Esophagus muscularis mucosa (tissue), 4 donors: Measurements from ENCODE around the gene ADCYAP1R1. TPM values are rescaled to one million over a fixed set of nuclear protein-coding genes. Genes with fewer than 3 reads are reported as not detected.

Source experiments
- DNase-seq: peaks from one replicate; pipeline ENCODE4 v3.0.0-alpha.2; 2017; ENCODE audit errors: extremely low spot score
- H3K27ac ChIP-seq, 4 donors: fragments of 200-600 bp; sonication (generic); replicated peaks in 1 of 4; 1 replicate in 3 of 4; 2 replicates in 1 of 4; pipeline ENCODE4 v1.5.1; 2016 to 2019; ENCODE audit warnings: mild to moderate bottlenecking in 1 of 4
- H3K27me3 ChIP-seq, 4 donors: fragments of 200-600 bp; sonication (generic); one replicate each; pipeline versions ENCODE4 v1.5.1 to v1.6.0; 2016 to 2019
- H3K36me3 ChIP-seq, 4 donors: fragments of 200-600 bp; sonication (generic); one replicate each; pipeline ENCODE4 v1.5.1; 2016 to 2019
- H3K4me1 ChIP-seq, 4 donors: fragments of 200-600 bp; sonication (generic); one replicate each; pipeline ENCODE4 v1.5.1; 2016 to 2019
- H3K4me3 ChIP-seq, 4 donors: fragments of 200-600 bp; sonication (generic); 1 replicate in 2 of 4; 2 replicates in 2 of 4; pipeline ENCODE4 v1.5.1; 2016 to 2019; ENCODE audit warnings: mild to moderate bottlenecking in 4 of 4, moderate library complexity in 1 of 4
- H3K9me3 ChIP-seq, 4 donors: fragments of 200-600 bp; sonication (generic); 1 replicate in 3 of 4; 2 replicates in 1 of 4; pipeline ENCODE4 v1.5.1; 2016 to 2019
- CTCF ChIP-seq, 3 experiments: fragments of 200-600 bp in 2 of 3; fragments of 450-650 bp in 1 of 3; sonication (generic) in 2 of 3; IDR thresholded peaks; one replicate each; pipeline ENCODE4 v1.5.1; 2017 to 2019; ENCODE audit warnings: antibody characterized with exemption in 3 of 3, mild to moderate bottlenecking in 2 of 3, moderate library complexity in 1 of 3
- EP300 ChIP-seq: sonication (generic); formaldehyde crosslinking; IDR thresholded peaks from one replicate; pipeline ENCODE4 v1.6.1; 2017; ENCODE audit warnings: antibody characterized with exemption
- POLR2A ChIP-seq: fragments of 450-650 bp; IDR thresholded peaks from one replicate; pipeline ENCODE4 v1.6.1; 2017; ENCODE audit warnings: antibody characterized with exemption, moderate library complexity, mild to moderate bottlenecking, low read depth
- POLR2AphosphoS5 ChIP-seq, 2 donors: sonication (generic); formaldehyde crosslinking; IDR thresholded peaks; one replicate each; pipeline ENCODE4 v1.6.1; 2017; ENCODE audit warnings: antibody characterized with exemption in 2 of 2
- WGBS: methylation state at CpG from one replicate; pipeline ENCODE4 v1.1.5; 2018; 5-methylcytosine and 5-hydroxymethylcytosine counted together
- intact Hi-C: fragments of 100-400 bp; cut with DNase I; formaldehyde crosslinking; loops from one replicate; pipeline ENCODE4 v1.15.1; 2023
- total RNA-seq, 4 donors: library from RNA; depleted of rRNA; stranded (reverse); fragments of >200 nt; gene quantifications; one replicate each; pipeline versions ENCODE4 v1.1.0 to v1.2.1, GENCODE V29; 2016

ADCYAP1R1 gene
- total RNA-seq, 4 donors from 2014 or later, result 10.2 to 35.3 (median 25.7) TPM

DNA sequence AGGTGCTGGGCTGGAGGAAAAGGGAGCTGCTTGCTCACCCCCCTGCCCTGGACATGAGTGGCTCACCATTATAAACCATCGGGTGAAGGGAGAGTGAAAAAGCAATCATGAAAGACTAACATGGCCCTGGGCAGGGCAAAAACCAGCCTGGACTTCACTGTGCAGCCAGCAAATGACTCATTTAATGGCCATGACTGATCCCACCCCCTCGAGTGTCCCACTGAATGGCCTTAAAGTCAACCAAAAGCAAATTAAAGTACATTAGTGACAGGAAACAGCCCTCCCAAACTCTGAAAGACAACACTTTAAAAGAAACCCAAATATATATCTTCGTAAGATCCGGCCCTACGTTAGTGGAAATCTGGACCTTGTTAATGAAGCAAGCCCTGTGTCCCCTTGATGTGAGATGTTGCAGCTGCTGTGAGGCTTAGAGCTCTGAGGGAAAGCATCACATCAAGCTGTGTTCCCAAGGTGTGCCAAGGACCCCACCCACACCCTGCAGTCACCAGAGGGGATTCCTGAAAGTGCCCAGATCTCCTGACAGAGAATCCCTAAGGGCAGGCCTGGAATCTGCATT, 31.2 kb downstream of the ADCYAP1R1 start:
- TF ChIP-seq POLR2A, result no peak
- no peak for TF ChIP-seq CTCF (IDR thresholded peaks at IDR 0.05)
- TF ChIP-seq EP300, result no peak
- TF ChIP-seq POLR2AphosphoS5 (IDR thresholded peaks at IDR 0.05), result peak in 1 of 2 donors; percentile 49
- 56% methylated on average over 5 of the region's 5 CpGs for WGBS
- no peak for DNase-seq

GRCh38 chr7:31084226-31084625, 32.1 kb downstream of the ADCYAP1R1 start:
- 86% methylated on average over 1 of the region's 1 CpG for WGBS
- Histone ChIP-seq H3K9me3 (no peaks in the 10 kb centered on the region), H3K4me3 (no peak overlapping the region), H3K27ac (peak overlapping the region in 1 of 4 donors; percentile 15), H3K27me3 (peaks cover 0 to 15% (median 0%) of the 10 kb centered on the region in 4 donors), H3K4me1 (peaks cover 9 to 15% (median 12%) of the 10 kb centered on the region in 4 donors), H3K36me3 (peaks cover 0 to 5% (median 0%) of the 10 kb centered on the region in 4 donors)
- TF ChIP-seq POLR2AphosphoS5 (IDR thresholded peaks at IDR 0.05), result no peak
- TF ChIP-seq POLR2A, result no peak
- no peak for TF ChIP-seq CTCF (IDR thresholded peaks at IDR 0.05)
- TF ChIP-seq EP300, result no peak
- intact Hi-C loops, result no loop called here
- no peak for DNase-seq

More for the DNA sequence above, 31.2 kb downstream of the ADCYAP1R1 start:
- H3K9me3 ChIP-seq, result no peaks in the 10 kb centered on the region
- H3K4me1 ChIP-seq, result peaks cover 9 to 15% (median 12%) of the 10 kb centered on the region in 4 donors
- peaks cover 0 to 24% (median 0%) of the 10 kb centered on the region in 4 donors for H3K27me3 ChIP-seq
- H3K4me3 ChIP-seq, result no peak overlapping the region
- peak overlapping the region; percentile 12 to 71 (median 54) for H3K27ac ChIP-seq
- intact Hi-C loops, result no loop called here
- peaks cover 0 to 5% (median 0%) of the 10 kb centered on the region in 4 donors for H3K36me3 ChIP-seq

DNA sequence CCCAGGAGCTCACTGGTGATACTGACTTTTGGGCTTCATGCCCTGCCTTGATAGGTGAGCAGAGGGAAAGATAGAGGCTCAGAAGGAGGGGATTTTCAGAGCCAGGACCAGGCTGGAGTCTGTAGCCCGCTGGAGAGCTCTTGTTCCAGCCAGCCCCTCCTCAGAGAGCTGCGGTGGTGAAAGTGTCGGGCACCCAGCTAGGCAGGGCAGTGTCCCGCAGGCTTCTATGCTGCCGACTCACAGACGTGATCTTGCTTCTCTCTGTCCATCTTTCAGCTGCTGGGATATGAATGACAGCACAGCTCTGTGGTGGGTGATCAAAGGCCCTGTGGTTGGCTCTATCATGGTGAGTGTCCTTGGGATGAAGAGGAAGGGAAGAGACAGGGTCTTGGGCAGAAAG, 35.2 kb downstream of the ADCYAP1R1 start:
- no peak overlapping the region for H3K27ac ChIP-seq
- no peak for DNase-seq

GRCh38 chr7:31091924-31092434, 39.9 kb downstream of the ADCYAP1R1 start:
- Histone ChIP-seq H3K36me3 (peaks cover 0 to 5% (median 0%) of the 10 kb centered on the region in 4 donors), H3K27ac (no peak overlapping the region), H3K4me3 (no peak overlapping the region), H3K4me1 (no peaks in the 10 kb centered on the region), H3K9me3 (no peaks in the 10 kb centered on the region), H3K27me3 (peaks cover 0 to 20% (median 0%) of the 10 kb centered on the region in 4 donors)
- 68% methylated on average over 2 of the region's 2 CpGs for WGBS
- no peak for TF ChIP-seq CTCF (IDR thresholded peaks at IDR 0.05)
- TF ChIP-seq POLR2A, result no peak
- no peak for TF ChIP-seq EP300
- no peak for TF ChIP-seq POLR2AphosphoS5 (IDR thresholded peaks at IDR 0.05)
- DNase-seq, result no peak
- intact Hi-C loops, result no loop called here

More for the DNA sequence above, 35.2 kb downstream of the ADCYAP1R1 start:
- H3K9me3 ChIP-seq, result no peaks in the 10 kb centered on the region
- no peak overlapping the region for H3K4me3 ChIP-seq
- TF ChIP-seq CTCF (IDR thresholded peaks at IDR 0.05) (no peak), EP300 (no peak), POLR2AphosphoS5 (IDR thresholded peaks at IDR 0.05) (no peak), POLR2A (no peak)
- intact Hi-C loops, result no loop called here
- H3K4me1 ChIP-seq, result peaks cover 6 to 9% (median 7%) of the 10 kb centered on the region in 4 donors
- H3K27me3 ChIP-seq, result peaks cover 0 to 4% (median 0%) of the 10 kb centered on the region in 4 donors
- 77% methylated on average over 6 of the region's 6 CpGs for WGBS
- peaks cover 0 to 5% (median 0%) of the 10 kb centered on the region in 4 donors for H3K36me3 ChIP-seq
